Endothelial cell of umbilical vein (primary cell): ENCODE data around the gene FAM120AOS. TPM values are rescaled to one million over a fixed set of nuclear protein-coding genes. Genes with fewer than 3 reads are reported as not detected.

Experiments used
- BruUV-seq: library from RNA; stranded (reverse); fragments of 400-500 nt; replicated peaks from 2 replicates; lab custom pipeline; 2021; lab: Mats Ljungman, UMichigan
- CTCF ChIA-PET: fragments of 300-600, 350-600 bp; sonication (Branson Sonifier 250); formaldehyde crosslinking; loops from one replicate; lab custom pipeline; 2021; ENCODE audit warnings: antibody characterized with exemption, inconsistent platforms; lab: Charles Lee
- POLR2A ChIA-PET: fragments of 300-600, 350-600 bp; sonication (Branson Sonifier 250); formaldehyde crosslinking; loops from one replicate; lab custom pipeline; 2021; ENCODE audit warnings: antibody characterized with exemption, inconsistent platforms; lab: Charles Lee
- DNase-seq: peaks from one replicate; pipeline ENCODE4 v3.0.0-alpha.2; 2011; ENCODE audit warnings: low read depth, low spot score
- FAIRE-seq: peaks from 2 replicates; lab custom pipeline; 2011; peaks lifted over from hg19 to GRCh38; lab: Jason Lieb, UNC
- H2AFZ ChIP-seq: 2 replicates; pipeline ENCODE4 v1.6.0; 2012; ENCODE audit warnings: low read depth, low read length, control low read depth, inconsistent platforms
- H3K27ac ChIP-seq: 2 replicates; pipeline ENCODE4 v1.5.1; 2011; ENCODE audit warnings: low read depth, mild to moderate bottlenecking, control low read depth, low read length, moderate library complexity; ENCODE audit not compliant: insufficient read depth
- H3K27me3 ChIP-seq, 2 experiments: 2 replicates each; pipeline versions ENCODE4 v1.6.0 to v1.6.1; 2011; ENCODE audit warnings: low read length in 2 of 2, mixed read lengths in 1 of 2; ENCODE audit not compliant: control insufficient read depth in 2 of 2, insufficient read depth in 2 of 2
- H3K36me3 ChIP-seq, 2 experiments: 2 replicates in 1 of 2; 3 replicates in 1 of 2; pipeline ENCODE4 v1.5.1; 2011; ENCODE audit warnings: low read length in 2 of 2, mild to moderate bottlenecking in 1 of 2, moderate library complexity in 1 of 2; ENCODE audit not compliant: control insufficient read depth in 2 of 2, insufficient read depth in 2 of 2; ENCODE audit errors: extremely low read depth in 1 of 2
- H3K4me1 ChIP-seq: 3 replicates; pipeline ENCODE4 v1.5.1; 2011; ENCODE audit warnings: mild to moderate bottlenecking, low read length; ENCODE audit not compliant: control insufficient read depth, insufficient read depth; ENCODE audit errors: extremely low read depth
- H3K4me2 ChIP-seq: 2 replicates; pipeline ENCODE4 v1.6.1; 2011; ENCODE audit warnings: low read length, control low read depth, mixed read lengths; ENCODE audit not compliant: insufficient read depth
- H3K4me3 ChIP-seq, 3 experiments: fragments of 200-600 bp in 1 of 3; sonication (generic), shearing (Covaris generic) in 1 of 3; replicated peaks in 1 of 3; 2 replicates each; pipeline ENCODE4 v1.5.1; 2011 to 2016; ENCODE audit warnings: control low read depth in 3 of 3, low read length in 3 of 3, mild to moderate bottlenecking in 2 of 3, inconsistent platforms in 1 of 3, low read depth in 1 of 3, moderate library complexity in 1 of 3; ENCODE audit not compliant: insufficient read depth in 1 of 3
- H3K79me2 ChIP-seq: 2 replicates; pipeline ENCODE4 v1.6.0; 2012; ENCODE audit warnings: low read length, inconsistent platforms; ENCODE audit not compliant: control insufficient read depth, insufficient read depth
- H3K9ac ChIP-seq: replicated peaks from 2 replicates; pipeline ENCODE3; 2011; ENCODE audit warnings: low read length, control low read depth; ENCODE audit not compliant: insufficient read depth; ENCODE audit errors: extremely low read depth
- H3K9me1 ChIP-seq: replicated peaks from 3 replicates; pipeline ENCODE4 v1.6.0; 2011; ENCODE audit warnings: mild to moderate bottlenecking, low read length; ENCODE audit not compliant: control insufficient read depth, insufficient read depth; ENCODE audit errors: extremely low read depth
- H3K9me3 ChIP-seq: replicated peaks from 2 replicates; pipeline ENCODE4 v1.5.1; 2012; ENCODE audit warnings: low read length, inconsistent platforms; ENCODE audit not compliant: control insufficient read depth, insufficient read depth
- H4K20me1 ChIP-seq: replicated peaks from 2 replicates; pipeline ENCODE3; 2011; ENCODE audit warnings: mild to moderate bottlenecking, low read length; ENCODE audit not compliant: control insufficient read depth, insufficient read depth; ENCODE audit errors: extremely low read depth
- EZH2 ChIP-seq: IDR thresholded peaks from 2 replicates; pipeline ENCODE4 v1.6.1; 2012; ENCODE audit warnings: borderline replicate concordance, low read depth, mild to moderate bottlenecking, moderate library complexity, low read length, inconsistent platforms; ENCODE audit not compliant: severe bottlenecking
- FOS ChIP-seq: IDR thresholded peaks from 2 replicates; pipeline ENCODE4 v1.6.1; 2011; ENCODE audit warnings: mild to moderate bottlenecking, low read length, moderate library complexity, borderline replicate concordance; ENCODE audit not compliant: insufficient read depth
- GATA2 ChIP-seq: IDR thresholded peaks from 2 replicates; pipeline ENCODE4 v1.7.0; 2011; ENCODE audit warnings: low read depth, mild to moderate bottlenecking, moderate library complexity, mixed read lengths, low read length; ENCODE audit not compliant: insufficient read length, insufficient read depth
- JUN ChIP-seq: IDR thresholded peaks from 2 replicates; pipeline ENCODE4 v1.6.1; 2011; ENCODE audit warnings: borderline replicate concordance, low read depth; ENCODE audit not compliant: insufficient read length, insufficient read depth
- MYC ChIP-seq: IDR thresholded peaks from one replicate; pipeline ENCODE4 v1.6.1; 2011; ENCODE audit warnings: mild to moderate bottlenecking, low read depth, low read length
- POLR2A ChIP-seq: IDR thresholded peaks from 2 replicates; pipeline ENCODE4 v1.6.1; 2012; ENCODE audit warnings: low read depth, mild to moderate bottlenecking, control low read depth, low read length
- POLR2AphosphoS5 ChIP-seq: IDR thresholded peaks from 2 replicates; pipeline ENCODE4 v1.6.1; 2012; ENCODE audit warnings: low read depth, mild to moderate bottlenecking, control low read depth, low read length, moderate library complexity; ENCODE audit not compliant: insufficient read depth
- dilution Hi-C: fragments of 300-500 bp; cut with MboI; formaldehyde crosslinking; loops from one replicate; pipeline ENCODE4 v1.15.0; 2019; ENCODE audit warnings: low sequenced_read_pairs; ENCODE audit not compliant: extremely low pct_ligation_motif_present
- intact Hi-C: fragments of 100-400 bp; cut with micrococcal nuclease; formaldehyde crosslinking; loops from one replicate; pipeline ENCODE4 v1.10.0; 2022
- polyA plus RNA-seq, 4 experiments: library from polyadenylated mRNA; depleted of rRNA in 3 of 4; stranded (reverse) in 3 of 4; unstranded in 1 of 4; fragments of >200 nt; gene quantifications; 2 replicates each; pipeline versions ENCODE4 v1.2.1 to v1.2.3, GENCODE V29; 2011 to 2012; ENCODE audit warnings: missing spikeins in 1 of 4
- total RNA-seq: library from RNA; stranded (reverse); gene quantifications from 2 replicates; pipeline ENCODE4 v1.2.3, GENCODE V29; 2021
- TF ChIP-seq, protein P1 (sequence below): IDR thresholded peaks from 2 replicates; pipeline ENCODE4 v1.6.1; 2011; ENCODE audit not compliant: insufficient read depth, insufficient read length
- TF ChIP-seq, protein P2 (sequence below), 2 donors: IDR thresholded peaks; 1 replicate in 1 of 2; 2 replicates in 1 of 2; pipeline ENCODE4 v1.5.1; 2011; ENCODE audit warnings: low read length in 2 of 2, mild to moderate bottlenecking in 2 of 2, moderate library complexity in 2 of 2, control low read depth in 1 of 2, inconsistent platforms in 1 of 2, low read depth in 1 of 2; ENCODE audit not compliant: insufficient read depth in 1 of 2; ENCODE audit errors: extremely low read depth in 1 of 2

Gene FAM120AOS
- total and polyA plus RNA-seq, 2 donors (not counting 3 experiments of a cell fraction or from before 2014, with no cell fraction given), result 25.9 to 32.4 TPM

DNA sequence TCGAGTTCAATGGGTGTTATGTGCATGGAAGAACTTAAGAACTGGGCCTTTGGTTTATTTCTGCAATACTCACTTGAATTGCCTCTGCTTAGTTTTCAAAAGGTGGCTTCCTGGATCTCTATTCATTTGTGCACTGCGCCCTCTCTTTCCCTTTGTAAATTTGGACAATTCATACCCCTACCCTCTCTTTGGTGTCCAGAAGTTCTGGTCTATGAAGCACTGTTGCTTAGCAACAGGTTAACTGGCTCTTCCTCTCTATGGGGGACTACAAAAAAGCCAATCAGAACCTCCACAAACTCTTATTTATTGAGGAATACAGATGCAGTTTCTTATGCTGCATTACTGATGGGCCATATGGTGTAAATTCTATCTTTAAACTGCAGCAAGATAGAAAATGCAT lies 15.4 kb downstream of the FAM120AOS start:
- H3K36me3 ChIP-seq, result no peaks in the 10 kb centered on the region
- no peaks in the 10 kb centered on the region for H3K79me2 ChIP-seq
- no peak overlapping the region for H3K27ac ChIP-seq
- no peaks in the 10 kb centered on the region for H3K4me1 ChIP-seq
- no peaks in the 10 kb centered on the region for H3K9me1 ChIP-seq
- no peak overlapping the region for H3K4me3 ChIP-seq
- no peak overlapping the region for H2AFZ ChIP-seq
- no peak overlapping the region for H3K9ac ChIP-seq
- H3K27me3 ChIP-seq, result no peaks in the 10 kb centered on the region
- ChIA-PET POLR2A (no interaction called here), CTCF (no interaction called here)
- FAIRE-seq, result no peak
- dilution Hi-C loops (no loop called here), intact Hi-C loops (no loop called here)
- BruUV-seq, result no TSS peak
- TF ChIP-seq, protein P1, sequence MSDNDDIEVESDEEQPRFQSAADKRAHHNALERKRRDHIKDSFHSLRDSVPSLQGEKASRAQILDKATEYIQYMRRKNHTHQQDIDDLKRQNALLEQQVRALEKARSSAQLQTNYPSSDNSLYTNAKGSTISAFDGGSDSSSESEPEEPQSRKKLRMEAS, result no peak
- TF ChIP-seq GATA2 (no peak), JUN (no peak), MYC (no peak), POLR2AphosphoS5 (no peak), POLR2A (no peak), FOS (no peak), EZH2 (no peak)
- TF ChIP-seq, protein P2, sequence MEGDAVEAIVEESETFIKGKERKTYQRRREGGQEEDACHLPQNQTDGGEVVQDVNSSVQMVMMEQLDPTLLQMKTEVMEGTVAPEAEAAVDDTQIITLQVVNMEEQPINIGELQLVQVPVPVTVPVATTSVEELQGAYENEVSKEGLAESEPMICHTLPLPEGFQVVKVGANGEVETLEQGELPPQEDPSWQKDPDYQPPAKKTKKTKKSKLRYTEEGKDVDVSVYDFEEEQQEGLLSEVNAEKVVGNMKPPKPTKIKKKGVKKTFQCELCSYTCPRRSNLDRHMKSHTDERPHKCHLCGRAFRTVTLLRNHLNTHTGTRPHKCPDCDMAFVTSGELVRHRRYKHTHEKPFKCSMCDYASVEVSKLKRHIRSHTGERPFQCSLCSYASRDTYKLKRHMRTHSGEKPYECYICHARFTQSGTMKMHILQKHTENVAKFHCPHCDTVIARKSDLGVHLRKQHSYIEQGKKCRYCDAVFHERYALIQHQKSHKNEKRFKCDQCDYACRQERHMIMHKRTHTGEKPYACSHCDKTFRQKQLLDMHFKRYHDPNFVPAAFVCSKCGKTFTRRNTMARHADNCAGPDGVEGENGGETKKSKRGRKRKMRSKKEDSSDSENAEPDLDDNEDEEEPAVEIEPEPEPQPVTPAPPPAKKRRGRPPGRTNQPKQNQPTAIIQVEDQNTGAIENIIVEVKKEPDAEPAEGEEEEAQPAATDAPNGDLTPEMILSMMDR (IDR thresholded peaks at IDR 0.05; ENCODE audit: extremely low read depth in 1 of 2, insufficient read depth in 1 of 2, low read depth in 1 of 2, low read length in 2 of 2), result no peak
- no peak overlapping the region for H3K4me2 ChIP-seq
- DNase-seq, result no peak
- H3K9me3 ChIP-seq, result no peaks in the 10 kb centered on the region
- H4K20me1 ChIP-seq, result no peaks in the 10 kb centered on the region
